HCT116 (cell line): ENCODE results near the gene GPR157. TPM values are rescaled to one million over a fixed set of nuclear protein-coding genes. Genes with fewer than 3 reads are reported as not detected.

ENCODE experiments used
- ATAC-seq: fragments of 200-7000 bp; cut with Tn5 transposase; 2 replicates; pipeline ENCODE4 v1.9.1; 2020; ENCODE audit warnings: mild to moderate bottlenecking, moderate library complexity
- BruUV-seq: library from RNA; stranded (reverse); fragments of 400-500 nt; replicated peaks from 2 replicates; lab custom pipeline; 2021; lab: Mats Ljungman, UMichigan
- CTCF ChIA-PET: fragments of 300-600 bp; sonication (Branson Sonifier 250); formaldehyde crosslinking; loops from one replicate; lab custom pipeline; 2021; ENCODE audit warnings: antibody characterized with exemption; lab: Charles Lee
- POLR2A ChIA-PET: fragments of 300-600, 350-600 bp; sonication (Branson Sonifier 250); formaldehyde crosslinking; loops from one replicate; lab custom pipeline; 2021; ENCODE audit warnings: antibody characterized with exemption; lab: Charles Lee
- RAD21 ChIA-PET, 2 experiments: fragments of 300-600 bp; sonication (Branson Sonifier 250); formaldehyde crosslinking; loops; one replicate each; lab custom pipeline; 2023; ENCODE audit warnings: low total read pairs in 2 of 2; ENCODE audit not compliant: uncharacterized antibody in 2 of 2, unreplicated experiment in 2 of 2, low non-redundant PET in 1 of 2; lab: Charles Lee
- DNase-seq: peaks from one replicate; pipeline ENCODE4 v3.0.0-alpha.2; 2010; ENCODE audit warnings: low read depth, low spot score
- H2AFZ ChIP-seq: fragments of 200-600 bp; shearing (Covaris generic), sonication (generic); 2 replicates; pipeline ENCODE4 v1.6.1; 2017; ENCODE audit warnings: low read depth, mixed run types, mixed read lengths, antibody characterized with exemption, low read length; ENCODE audit not compliant: poor library complexity, severe bottlenecking
- H3K27ac ChIP-seq: 2 replicates; pipeline ENCODE4 v1.5.1; 2012; ENCODE audit warnings: low read depth, low read length
- H3K27me3 ChIP-seq: fragments of 200-600 bp; sonication (generic); 2 replicates; pipeline ENCODE4 v1.6.1; 2016; ENCODE audit warnings: mixed run types, low read length, mixed read lengths; ENCODE audit not compliant: insufficient read depth
- H3K36me3 ChIP-seq, 2 experiments: fragments of 200-500 bp in 1 of 2; fragments of 200-600 bp in 1 of 2; sonication (Bioruptor generic) in 1 of 2; sonication (generic) in 1 of 2; 2 replicates each; pipeline versions ENCODE4 v1.5.1 to v1.6.1; 2014 to 2016; ENCODE audit warnings: low read length in 2 of 2, inconsistent platforms in 1 of 2, mixed read lengths in 1 of 2, mixed run types in 1 of 2; ENCODE audit not compliant: insufficient read depth in 2 of 2, control insufficient read depth in 1 of 2
- H3K4me1 ChIP-seq, 2 experiments: fragments of 200-600 bp in 1 of 2; sonication (generic) in 1 of 2; 2 replicates each; pipeline versions ENCODE4 v1.5.1 to v1.6.1; 2012 to 2017; ENCODE audit warnings: low read length in 2 of 2, inconsistent platforms in 1 of 2, mild to moderate bottlenecking in 1 of 2, mixed read lengths in 1 of 2, mixed run types in 1 of 2, moderate library complexity in 1 of 2; ENCODE audit not compliant: insufficient read depth in 2 of 2, control insufficient read depth in 1 of 2
- H3K4me2 ChIP-seq: fragments of 200-600 bp; sonication (generic); 2 replicates; pipeline ENCODE4 v1.6.1; 2017; ENCODE audit warnings: mixed run types, low read length, mixed read lengths
- H3K4me3 ChIP-seq, 2 experiments: fragments of 200-600 bp in 1 of 2; sonication (generic) in 1 of 2; replicated peaks in 1 of 2; 2 replicates each; pipeline ENCODE4 v1.5.1; 2011 to 2016; ENCODE audit warnings: low read length in 2 of 2, control low read depth in 1 of 2, low read depth in 1 of 2, mild to moderate bottlenecking in 1 of 2, mixed read lengths in 1 of 2, mixed run types in 1 of 2
- H3K79me2 ChIP-seq: fragments of 200-600 bp; sonication (generic); 2 replicates; pipeline ENCODE4 v1.6.1; 2017; ENCODE audit warnings: mild to moderate bottlenecking, mixed run types, low read length, moderate library complexity, mixed read lengths; ENCODE audit not compliant: insufficient read depth
- H3K9ac ChIP-seq: fragments of 200-600 bp; sonication (generic); 2 replicates; pipeline ENCODE4 v1.6.1; 2016; ENCODE audit warnings: low read length, mixed read lengths
- H3K9me2 ChIP-seq: fragments of 200-600 bp; sonication (generic), shearing (Covaris generic); 2 replicates; pipeline ENCODE4 v1.6.1; 2017; ENCODE audit warnings: mixed run types, mild to moderate bottlenecking, moderate library complexity; ENCODE audit not compliant: insufficient read depth
- H3K9me3 ChIP-seq, 2 experiments: fragments of 200-500 bp in 1 of 2; fragments of 200-600 bp in 1 of 2; sonication (Bioruptor generic) in 1 of 2; sonication (generic) in 1 of 2; 2 replicates each; pipeline ENCODE4 v1.6.1; 2014 to 2017; ENCODE audit warnings: low read length in 2 of 2, mixed read lengths in 2 of 2, inconsistent platforms in 1 of 2, low read depth in 1 of 2, mild to moderate bottlenecking in 1 of 2, mixed run types in 1 of 2, moderate library complexity in 1 of 2; ENCODE audit not compliant: control insufficient read depth in 1 of 2, insufficient read depth in 1 of 2
- H4K20me1 ChIP-seq: fragments of 200-600 bp; sonication (generic), shearing (Covaris generic); 2 replicates; pipeline ENCODE4 v1.6.1; 2017; ENCODE audit warnings: mixed run types, mild to moderate bottlenecking, moderate library complexity; ENCODE audit not compliant: insufficient read depth
- ATF3 ChIP-seq: IDR thresholded peaks from 2 replicates; pipeline ENCODE4 v1.6.1; 2012
- CTCF ChIP-seq, 3 experiments: fragments of 200-600 bp in 1 of 3; sonication (generic) in 1 of 3; IDR thresholded peaks in 2 of 3; conservative IDR thresholded peaks in 1 of 3; 2 replicates each; pipeline ENCODE4 v1.5.1; 2012 to 2017; ENCODE audit warnings: low read depth in 2 of 3, low read length in 2 of 3, antibody characterized with exemption in 1 of 3, borderline replicate concordance in 1 of 3, control low read depth in 1 of 3, mild to moderate bottlenecking in 1 of 3, mixed read lengths in 1 of 3, mixed run types in 1 of 3, moderate library complexity in 1 of 3; ENCODE audit not compliant: insufficient read depth in 1 of 3
- ELF1 ChIP-seq: IDR thresholded peaks from 2 replicates; pipeline ENCODE4 v1.6.1; 2012; ENCODE audit warnings: low read depth, borderline replicate concordance
- EZH2 ChIP-seq: fragments of 200-600 bp; sonication (generic); IDR thresholded peaks from 2 replicates; pipeline ENCODE4 v1.6.1; 2017; ENCODE audit warnings: antibody characterized with exemption, mixed run types
- EZH2phosphoT487 ChIP-seq: fragments of 200-600 bp; IDR thresholded peaks from 2 replicates; pipeline ENCODE4 v1.6.1; 2018; ENCODE audit warnings: antibody characterized with exemption, borderline replicate concordance
- FOSL1 ChIP-seq: IDR thresholded peaks from 2 replicates; pipeline ENCODE4 v1.6.1; 2012; ENCODE audit warnings: low read depth
- MAX ChIP-seq: IDR thresholded peaks from 2 replicates; pipeline ENCODE4 v1.6.1; 2012
- POLR2A ChIP-seq: IDR thresholded peaks from 2 replicates; pipeline ENCODE4 v1.7.0; 2011; ENCODE audit warnings: borderline replicate concordance; ENCODE audit not compliant: insufficient read depth, insufficient read length; ENCODE audit errors: extremely low read depth
- SIN3A ChIP-seq: IDR thresholded peaks from 2 replicates; pipeline ENCODE4 v1.6.1; 2012; ENCODE audit warnings: low read depth
- SP1 ChIP-seq: IDR thresholded peaks from 2 replicates; pipeline ENCODE4 v1.6.1; 2012; ENCODE audit warnings: low read depth
- SRF ChIP-seq: IDR thresholded peaks from 2 replicates; pipeline ENCODE4 v1.6.1; 2012; ENCODE audit warnings: low read depth
- TCF7L2 ChIP-seq: IDR thresholded peaks from 2 replicates; pipeline ENCODE4 v1.7.0; 2011; ENCODE audit warnings: borderline replicate concordance, inconsistent platforms; ENCODE audit not compliant: insufficient read depth, insufficient read length; ENCODE audit errors: extremely low read depth
- YY1 ChIP-seq: IDR thresholded peaks from 2 replicates; pipeline ENCODE4 v1.6.1; 2011; ENCODE audit warnings: low read length, low read depth, moderate library complexity, mild to moderate bottlenecking; ENCODE audit not compliant: insufficient replicate concordance; ENCODE audit errors: extremely low read depth
- ZBTB33 ChIP-seq: IDR thresholded peaks from 2 replicates; pipeline ENCODE4 v1.6.1; 2011; ENCODE audit warnings: mild to moderate bottlenecking, low read length, moderate library complexity; ENCODE audit not compliant: insufficient replicate concordance; ENCODE audit errors: extremely low read depth
- ZFX ChIP-seq: fragments of 450-650 bp; IDR thresholded peaks from 2 replicates; pipeline ENCODE4 v1.6.1; 2017
- ZNF274 ChIP-seq: fragments of 200-500 bp; sonication (Bioruptor generic); IDR thresholded peaks from 2 replicates; pipeline ENCODE4 v1.6.1; 2014; ENCODE audit warnings: mild to moderate bottlenecking, low read depth, low read length, inconsistent platforms
- intact Hi-C: fragments of 100-400 bp; cut with micrococcal nuclease; formaldehyde crosslinking; loops from 2 replicates; pipeline ENCODE4 v1.10.0; 2022
- total RNA-seq: library from RNA; stranded (reverse); gene quantifications from one replicate; pipeline ENCODE4 v1.2.1, GENCODE V29; 2021; ENCODE audit not compliant: unreplicated experiment

GPR157 gene
- total RNA-seq, 1 experiment from 2014 or later, result 7.7 TPM

GRCh38 chr1:9058465-9058864, 70.4 kb downstream of the GPR157 start:
- Histone ChIP-seq H3K4me1 (peaks cover 0 to 8% of the 10 kb centered on the region in 2 experiments; a peak in 1 of 4 replicates), H3K9me3 (no peaks in the 10 kb centered on the region), H3K79me2 (no peaks in the 10 kb centered on the region), H3K9ac (no peak overlapping the region), H4K20me1 (no peaks in the 10 kb centered on the region), H3K27ac (no peak overlapping the region), H3K4me3 (no peak overlapping the region), H3K36me3 (no peaks in the 10 kb centered on the region), H2AFZ (no peak overlapping the region), H3K27me3 (no peaks in the 10 kb centered on the region), H3K4me2 (no peak overlapping the region), H3K9me2 (no peaks in the 10 kb centered on the region)
- BruUV-seq, result no TSS peak
- TF ChIP-seq ATF3 (no peak), FOSL1 (no peak), SP1 (no peak), SRF (no peak), ZFX (no peak), CTCF (IDR thresholded peaks at IDR 0.05 in 2 of 3, conservative IDR thresholded peaks at IDR 0.05 in 1 of 3; ENCODE audit: borderline replicate concordance in 1 of 3, insufficient read depth in 1 of 3, low read depth in 2 of 3, low read length in 2 of 3) (0 out of 6 replicates have a peak, but pooled peaks of 1 of the 3 experiments have one; percentile 7)
- POLR2A ChIA-PET, result no interaction called here
- CTCF ChIA-PET, result interaction anchor here (1.2 kb wide), 1 partner anchor 53 kb away, joined by 4 read pairs; no protein-coding TSS in a partner anchor
- intact Hi-C loops, result no loop called here
- RAD21 ChIA-PET, result no interaction called here
- DNase-seq (no peak), ATAC-seq (no peak)

- ATAC-seq (no peak), DNase-seq (no peak)
- no peak overlapping the region for H3K9ac ChIP-seq
- H2AFZ ChIP-seq, result no peak overlapping the region
- H4K20me1 ChIP-seq, result no peaks in the 10 kb centered on the region
- ChIA-PET CTCF (no interaction called here), POLR2A (no interaction called here), RAD21 (no interaction called here)
- intact Hi-C loops, result no loop called here
- no peaks in the 10 kb centered on the region for H3K9me3 ChIP-seq
- H3K4me1 ChIP-seq, result peaks cover 0 to 8% of the 10 kb centered on the region in 2 experiments; a peak in 1 of 4 replicates
- H3K4me3 ChIP-seq, result no peak overlapping the region
- no TSS peak for BruUV-seq
- H3K36me3 ChIP-seq, result no peaks in the 10 kb centered on the region
- H3K27me3 ChIP-seq, result no peaks in the 10 kb centered on the region
- H3K4me2 ChIP-seq, result no peak overlapping the region
- H3K9me2 ChIP-seq, result no peaks in the 10 kb centered on the region
- H3K27ac ChIP-seq, result no peak overlapping the region
- no peaks in the 10 kb centered on the region for H3K79me2 ChIP-seq
- no peak for TF ChIP-seq EZH2phosphoT487
- TF ChIP-seq ZBTB33, result no peak
- no peak for TF ChIP-seq EZH2
- TF ChIP-seq TCF7L2, result no peak
- no peak for TF ChIP-seq ELF1
- no peak for TF ChIP-seq ATF3
- no peak for TF ChIP-seq YY1
- TF ChIP-seq ZNF274, result no peak
- no peak for TF ChIP-seq ZFX
- TF ChIP-seq FOSL1, result no peak
- TF ChIP-seq MAX, result no peak
- TF ChIP-seq POLR2A, result no peak
- TF ChIP-seq SP1, result no peak
- no peak for TF ChIP-seq SIN3A
Measured at GRCh38 chr1:9057851-9058250, 71.1 kb downstream of the GPR157 start.
